Left lung (tissue), 10 donors: ENCODE measurements around the gene TBC1D8. TPM values are rescaled to one million over a fixed set of nuclear protein-coding genes. Genes with fewer than 3 reads are reported as not detected.
A peak's percentile ranks its signal among the peaks of the same experiment; 100 is the strongest.

Source experiments
- ATAC-seq: fragments of 200-7000 bp; cut with Tn5 transposase; one replicate; pipeline ENCODE4 v1.9.1; 2020; ENCODE audit warnings: moderate library complexity
- DNase-seq, 4 donors: peaks; one replicate each; pipeline ENCODE4 v3.0.0-alpha.2; 2013 to 2020
- H3K27ac ChIP-seq, 2 donors: fragments of 200-600 bp; sonication (generic) in 1 of 2; one replicate each; pipeline versions ENCODE4 v1.5.0 to v1.8.0; 2020 to 2021
- H3K27me3 ChIP-seq, 2 donors: fragments of 200-600 bp; sonication (generic) in 1 of 2; one replicate each; pipeline versions ENCODE4 v1.5.0 to v1.8.0; 2020 to 2021
- H3K36me3 ChIP-seq, 2 donors: fragments of 200-600 bp; sonication (generic) in 1 of 2; one replicate each; pipeline versions ENCODE4 v1.5.0 to v1.8.0; 2020 to 2021
- H3K4me1 ChIP-seq, 2 donors: fragments of 200-600 bp; one replicate each; pipeline ENCODE4 v1.8.0; 2021
- H3K4me3 ChIP-seq, 2 donors: fragments of 200-600 bp; sonication (generic) in 1 of 2; one replicate each; pipeline versions ENCODE4 v1.5.0 to v1.8.0; 2020 to 2021; ENCODE audit warnings: mild to moderate bottlenecking in 1 of 2
- H3K9me3 ChIP-seq, 2 donors: fragments of 200-600 bp; sonication (generic) in 1 of 2; one replicate each; pipeline versions ENCODE4 v1.5.0 to v1.8.0; 2020 to 2021
- intact Hi-C, 2 donors: fragments of 100-400 bp; cut with DNase I; formaldehyde crosslinking; loops; one replicate each; pipeline versions ENCODE4 v1.11.2 to v1.14.2; 2022
- polyA plus RNA-seq, 6 donors: library from polyadenylated mRNA; unstranded; fragments of 120-200 nt; gene quantifications; one replicate each; pipeline ENCODE4 v1.2.1, GENCODE V29; 2013; ENCODE audit not compliant: insufficient read length in 6 of 6
- total RNA-seq, 2 donors: library from RNA; stranded (reverse); fragmentation: NEBNext Ultra II Directional; extraction: Animal tissue kit (Norgen Biotek cat#: 25700); gene quantifications; one replicate each; pipeline ENCODE4 v1.2.1, GENCODE V29; 2021
- TF ChIP-seq, protein P1 (sequence below), 2 donors: fragments of 200-600 bp; sonication (generic) in 1 of 2; IDR thresholded peaks; one replicate each; pipeline versions ENCODE4 v1.5.0 to v1.8.0; 2021; ENCODE audit warnings: antibody characterized with exemption in 2 of 2
- donor health status: DM: no; HTN: yes; CAD: no.
- donor health status: DM: no; HTN: no; CAD: no.

TBC1D8 gene
- total and polyA plus RNA-seq, 8 donors, result 11.7 to 36.5 (median 32.1) TPM

DNA sequence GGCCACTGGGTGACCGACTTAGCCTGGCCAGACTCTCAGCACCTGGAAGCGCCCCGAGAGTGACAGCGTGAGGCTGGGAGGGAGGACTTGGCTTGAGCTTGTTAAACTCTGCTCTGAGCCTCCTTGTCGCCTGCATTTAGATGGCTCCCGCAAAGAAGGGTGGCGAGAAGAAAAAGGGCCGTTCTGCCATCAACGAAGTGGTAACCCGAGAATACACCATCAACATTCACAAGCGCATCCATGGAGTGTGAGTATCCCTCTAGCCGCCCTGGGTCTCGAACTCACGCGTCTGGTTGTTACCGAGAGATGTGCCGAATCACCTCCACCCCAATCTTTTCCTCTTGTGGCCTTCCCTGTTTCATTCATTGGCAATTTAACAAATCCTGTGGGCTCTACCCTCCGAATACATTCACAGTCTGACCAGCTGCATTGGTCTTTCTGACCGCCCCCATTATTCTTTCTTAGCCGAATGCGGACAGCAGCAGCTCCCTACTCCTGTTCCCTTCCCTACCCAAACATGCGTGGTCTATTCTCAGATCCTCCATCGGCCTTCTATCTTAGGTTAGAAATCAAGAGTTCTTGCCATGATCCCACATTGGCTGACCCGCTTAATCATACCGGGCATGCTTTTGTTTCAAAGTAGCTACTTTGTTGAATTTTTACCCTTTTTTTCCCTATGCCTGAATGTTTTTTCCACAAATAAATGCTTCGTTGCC, 148.5 kb downstream of the TBC1D8 start:
- ATAC-seq, result peak; percentile 8

DNA sequence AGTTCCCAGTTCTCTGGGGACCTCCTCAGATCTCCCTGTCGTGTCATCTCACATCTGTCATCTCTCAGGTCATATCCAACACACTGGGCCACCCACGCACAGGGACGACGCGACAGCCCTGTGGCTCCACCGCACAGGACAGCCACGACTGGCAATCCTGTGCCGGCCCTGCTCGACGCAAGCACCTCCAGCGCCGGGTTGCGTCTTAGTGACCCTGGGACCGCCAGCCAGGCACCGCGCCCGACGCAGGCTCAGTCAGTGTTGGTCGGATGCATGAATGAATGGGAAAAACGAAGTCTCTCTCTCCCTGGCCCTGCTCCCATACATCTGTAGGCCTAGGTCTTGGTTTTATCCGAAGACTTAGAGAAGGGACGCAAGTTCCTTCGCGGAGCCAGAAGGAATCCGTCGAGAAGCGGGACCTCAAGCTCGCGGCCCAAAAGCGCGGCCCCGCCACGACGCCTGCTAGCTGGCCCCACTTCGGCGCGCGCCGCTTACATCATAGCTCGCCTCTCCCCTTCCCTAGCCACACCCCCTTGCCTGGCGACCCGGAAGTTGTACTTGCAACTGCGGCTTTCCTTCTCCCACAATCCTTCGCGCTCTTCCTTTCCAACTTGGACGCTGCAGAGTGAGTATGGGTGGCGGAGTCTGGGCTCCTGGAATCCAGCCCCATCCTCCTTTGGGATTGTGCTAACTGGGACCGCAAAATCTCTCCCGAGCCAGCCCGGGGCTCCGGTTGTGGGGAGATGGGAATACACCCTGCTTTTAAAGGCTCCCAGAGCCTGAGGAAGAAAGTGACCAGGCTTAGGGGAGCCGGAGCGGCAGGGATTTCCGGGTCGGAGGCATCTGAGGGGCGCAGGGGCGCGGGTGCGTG, 149.3 kb downstream of the TBC1D8 start, which contains the start of gene RPL31:
Gene RPL31 (plus strand): TSS at position 599 of the 871 bp plus-strand sequence. CDS start 413 bp downstream, outside the sequence.
- peak; percentile 96 to 99 (median 98) for DNase-seq
- Histone ChIP-seq H3K4me3 (peak within 1 kb of the TSS; percentile 72 to 84), H3K9me3 (no peaks in the 10 kb centered on the region), H3K27ac (peak within 1 kb of the TSS; percentile 82 to 86), H3K27me3 (no peaks in the 10 kb centered on the region), H3K4me1 (peaks cover 9 to 37% of the 10 kb centered on the region in 2 donors), H3K36me3 (peaks cover 0 to 35% of the 10 kb centered on the region in 2 donors)
- ATAC-seq, result peak; percentile 98
- TF ChIP-seq, protein P1, sequence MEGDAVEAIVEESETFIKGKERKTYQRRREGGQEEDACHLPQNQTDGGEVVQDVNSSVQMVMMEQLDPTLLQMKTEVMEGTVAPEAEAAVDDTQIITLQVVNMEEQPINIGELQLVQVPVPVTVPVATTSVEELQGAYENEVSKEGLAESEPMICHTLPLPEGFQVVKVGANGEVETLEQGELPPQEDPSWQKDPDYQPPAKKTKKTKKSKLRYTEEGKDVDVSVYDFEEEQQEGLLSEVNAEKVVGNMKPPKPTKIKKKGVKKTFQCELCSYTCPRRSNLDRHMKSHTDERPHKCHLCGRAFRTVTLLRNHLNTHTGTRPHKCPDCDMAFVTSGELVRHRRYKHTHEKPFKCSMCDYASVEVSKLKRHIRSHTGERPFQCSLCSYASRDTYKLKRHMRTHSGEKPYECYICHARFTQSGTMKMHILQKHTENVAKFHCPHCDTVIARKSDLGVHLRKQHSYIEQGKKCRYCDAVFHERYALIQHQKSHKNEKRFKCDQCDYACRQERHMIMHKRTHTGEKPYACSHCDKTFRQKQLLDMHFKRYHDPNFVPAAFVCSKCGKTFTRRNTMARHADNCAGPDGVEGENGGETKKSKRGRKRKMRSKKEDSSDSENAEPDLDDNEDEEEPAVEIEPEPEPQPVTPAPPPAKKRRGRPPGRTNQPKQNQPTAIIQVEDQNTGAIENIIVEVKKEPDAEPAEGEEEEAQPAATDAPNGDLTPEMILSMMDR (IDR thresholded peaks at IDR 0.05), result no peak
- intact Hi-C loops, result no loop called here

More for the DNA sequence above, 148.5 kb downstream of the TBC1D8 start:
- intact Hi-C loops, result no loop called here
- Histone ChIP-seq H3K36me3 (peaks cover 0 to 43% of the 10 kb centered on the region in 2 donors), H3K27ac (peak overlapping the region; percentile 82 to 86), H3K4me3 (peak overlapping the region; percentile 72 to 84), H3K27me3 (no peaks in the 10 kb centered on the region), H3K4me1 (peaks cover 9 to 43% of the 10 kb centered on the region in 2 donors), H3K9me3 (no peaks in the 10 kb centered on the region)
- no peak for DNase-seq
- TF ChIP-seq, protein P1 (IDR thresholded peaks at IDR 0.05), result no peak

DNA sequence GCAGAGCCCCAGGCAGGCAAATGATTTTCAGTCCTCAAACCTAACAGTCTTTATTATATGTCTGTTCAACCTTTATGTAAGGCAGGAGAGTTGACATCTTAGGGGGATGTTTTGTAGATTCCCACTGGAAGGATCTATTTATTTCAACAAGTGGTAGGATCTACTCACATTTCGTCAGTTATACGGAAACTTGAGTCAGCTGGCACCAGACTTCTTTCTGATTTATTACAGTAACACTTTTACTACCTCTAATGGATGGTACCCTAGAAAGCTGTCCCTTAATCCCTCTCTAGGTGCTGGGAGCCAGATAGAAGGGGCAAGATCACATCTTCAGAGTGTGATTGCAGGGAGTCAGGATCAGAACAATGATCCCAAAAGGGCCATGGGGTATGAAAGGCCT, 151.2 kb downstream of the TBC1D8 start:
- peaks cover 9 to 26% of the 10 kb centered on the region in 2 donors for H3K4me1 ChIP-seq
- H3K27ac ChIP-seq, result no peak overlapping the region
- H3K9me3 ChIP-seq, result no peaks in the 10 kb centered on the region
- ATAC-seq (no peak), DNase-seq (no peak)
- no peak overlapping the region for H3K4me3 ChIP-seq
- H3K27me3 ChIP-seq, result no peaks in the 10 kb centered on the region
- peaks cover 0 to 16% of the 10 kb centered on the region in 2 donors for H3K36me3 ChIP-seq
- TF ChIP-seq, protein P1 (IDR thresholded peaks at IDR 0.05), result no peak
- intact Hi-C loops, result no loop called here

DNA sequence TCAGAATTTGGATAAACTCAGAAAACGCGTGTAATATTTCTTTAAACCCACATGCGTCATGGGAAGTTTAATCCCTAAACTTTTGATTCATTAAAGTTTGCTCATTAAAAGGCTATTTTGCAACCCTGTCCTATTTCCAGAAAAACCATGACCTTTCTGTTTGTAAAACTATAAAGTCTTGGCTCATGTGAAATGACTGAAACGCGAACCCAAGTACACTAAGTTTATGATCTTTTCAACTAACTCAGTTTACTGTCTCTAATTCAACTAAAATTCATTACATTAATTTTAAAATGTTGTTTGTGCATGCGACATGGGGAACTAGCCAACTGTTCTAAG, 153.0 kb downstream of the TBC1D8 start:
- no peaks in the 10 kb centered on the region for H3K36me3 ChIP-seq
- peak in 1 of 4 donors; percentile 28 for DNase-seq
- intact Hi-C loops, result no loop called here

More for the DNA sequence above, 153.0 kb downstream of the TBC1D8 start:
- no peaks in the 10 kb centered on the region for H3K27me3 ChIP-seq
- TF ChIP-seq, protein P1 (IDR thresholded peaks at IDR 0.05), result no peak
- H3K4me1 ChIP-seq, result peaks cover 1 to 8% of the 10 kb centered on the region in 2 donors
- no peaks in the 10 kb centered on the region for H3K9me3 ChIP-seq
- no peak overlapping the region for H3K27ac ChIP-seq
- no peak for ATAC-seq
- H3K4me3 ChIP-seq, result no peak overlapping the region
